HPDE6-E6E7 (cell line): Measurements from ENCODE around the gene HNF1B.
"Not testable (repeated sequence)": the region's sequence is repeated elsewhere in the genome, so short reads cannot be mapped to it uniquely, and the experiment has no call there.

ENCODE experiments used
- DNase-seq: peaks from one replicate; pipeline ENCODE4 v3.0.0; 2011; ENCODE audit warnings: missing footprints; ENCODE audit errors: extremely low spot score

HNF1B gene

GRCh38 chr17:37701496-37701898 is 43.4 kb downstream of the HNF1B start:
- no peak for DNase-seq

GRCh38 chr17:37700881-37701280 is 44.0 kb downstream of the HNF1B start:
- no peak for DNase-seq

GRCh38 chr17:37699285-37699973 is 45.4 kb downstream of the HNF1B start:
- no peak for DNase-seq

GRCh38 chr17:37698911-37699255 is 46.0 kb downstream of the HNF1B start:
- DNase-seq: no peak

- DNase-seq: peak; percentile 95
Measured at GRCh38 chr17:37698132-37698910, 46.5 kb downstream of the HNF1B start.

- DNase-seq: no peak
Measured at GRCh38 chr17:37697381-37697780, 47.5 kb downstream of the HNF1B start.

- DNase-seq: no peak
Measured at GRCh38 chr17:37696366-37696765, 48.5 kb downstream of the HNF1B start.

GRCh38 chr17:37695726-37696125 is 49.1 kb downstream of the HNF1B start:
- DNase-seq: no peak

- DNase-seq: no peak
Measured at GRCh38 chr17:37694734-37695133, 50.1 kb downstream of the HNF1B start.

- no peak for DNase-seq
Measured at GRCh38 chr17:37693328-37693727, 51.5 kb downstream of the HNF1B start.

GRCh38 chr17:37691807-37692206 is 53.1 kb downstream of the HNF1B start:
- no peak for DNase-seq

- no peak for DNase-seq
Measured at GRCh38 chr17:37689317-37689716, 55.5 kb downstream of the HNF1B start.

- no peak for DNase-seq
Measured at GRCh38 chr17:37683454-37683984, 61.3 kb downstream of the HNF1B start.

GRCh38 chr17:37682007-37682406 is 62.9 kb downstream of the HNF1B start:
- DNase-seq: no peak

- DNase-seq: not testable (repeated sequence)
Measured at GRCh38 chr17:37679995-37680394, 64.9 kb downstream of the HNF1B start.

- no peak for DNase-seq
Measured at GRCh38 chr17:37678036-37678435, 66.8 kb downstream of the HNF1B start.

GRCh38 chr17:37677021-37677420 is 67.8 kb downstream of the HNF1B start:
- DNase-seq: no peak

GRCh38 chr17:37676115-37676925 is 68.5 kb downstream of the HNF1B start:
- DNase-seq: no peak

- DNase-seq: no peak
Measured at GRCh38 chr17:37674511-37674910, 70.3 kb downstream of the HNF1B start.

GRCh38 chr17:37673386-37673785 is 71.5 kb downstream of the HNF1B start:
- DNase-seq: no peak

- DNase-seq: no peak
Measured at GRCh38 chr17:37672548-37673078, 72.2 kb downstream of the HNF1B start.
